Measurements from ENCODE around the gene SLC35F3.

The SLC35F3 gene

GRCh38 chr1:234256359-234256758 is 351.9 kb downstream of the SLC35F3 start:
- Histone ChIP-seq H3K4me1 (no peaks in the 10 kb centered on the region), H3K27me3 (peaks cover 0 to 2% of the 10 kb centered on the region in 2 donors), H3K4me3 (no peak overlapping the region), H3K27ac (no peak overlapping the region), H3K9me3 (no peaks in the 10 kb centered on the region), H3K36me3 (no peaks in the 10 kb centered on the region)
- no peak for DNase-seq
- TF ChIP-seq CTCF (IDR thresholded peaks at IDR 0.05): no peak
- intact Hi-C loops (cut with DNase I; ENCODE audit: low total_unique reads): no loop called here

GRCh38 chr1:234258071-234258470 is 353.6 kb downstream of the SLC35F3 start:
- Histone ChIP-seq H3K27ac (no peak overlapping the region), H3K36me3 (no peaks in the 10 kb centered on the region), H3K4me3 (no peak overlapping the region), H3K4me1 (no peaks in the 10 kb centered on the region), H3K27me3 (peaks cover 0 to 5% of the 10 kb centered on the region in 2 donors), H3K9me3 (no peaks in the 10 kb centered on the region)
- intact Hi-C loops (cut with DNase I; ENCODE audit: low total_unique reads): no loop called here
- no peak for TF ChIP-seq CTCF (IDR thresholded peaks at IDR 0.05)
- no peak for DNase-seq

- Histone ChIP-seq H3K4me1 (no peaks in the 10 kb centered on the region), H3K27me3 (peaks cover 0 to 5% of the 10 kb centered on the region in 2 donors), H3K27ac (no peak overlapping the region), H3K36me3 (no peaks in the 10 kb centered on the region), H3K9me3 (no peaks in the 10 kb centered on the region), H3K4me3 (no peak overlapping the region)
- no peak for DNase-seq
- intact Hi-C loops (cut with DNase I; ENCODE audit: low total_unique reads): no loop called here
- no peak for TF ChIP-seq CTCF (IDR thresholded peaks at IDR 0.05)
These were observed 356.1 kb downstream of the SLC35F3 start for GRCh38 chr1:234260578-234260977.

- TF ChIP-seq CTCF (IDR thresholded peaks at IDR 0.05): no peak
- no peaks in the 10 kb centered on the region for H3K9me3 ChIP-seq
- H3K27ac ChIP-seq: no peak overlapping the region
- H3K36me3 ChIP-seq: no peaks in the 10 kb centered on the region
- no peak for DNase-seq
- intact Hi-C loops (cut with DNase I; ENCODE audit: low total_unique reads): no loop called here
- peaks cover 0 to 3% of the 10 kb centered on the region in 2 donors for H3K27me3 ChIP-seq
- H3K4me3 ChIP-seq: no peak overlapping the region
- H3K4me1 ChIP-seq: no peaks in the 10 kb centered on the region
These were observed 357.1 kb downstream of the SLC35F3 start for GRCh38 chr1:234261545-234261944.

- Histone ChIP-seq H3K36me3 (no peaks in the 10 kb centered on the region), H3K4me1 (no peaks in the 10 kb centered on the region), H3K9me3 (no peaks in the 10 kb centered on the region), H3K4me3 (no peak overlapping the region), H3K27me3 (peaks cover 0 to 3% of the 10 kb centered on the region in 2 donors), H3K27ac (no peak overlapping the region)
- no peak for TF ChIP-seq CTCF (IDR thresholded peaks at IDR 0.05)
- intact Hi-C loops (cut with DNase I; ENCODE audit: low total_unique reads): no loop called here
- DNase-seq: no peak
These were observed 357.7 kb downstream of the SLC35F3 start for GRCh38 chr1:234262007-234262753.
